Right hindlimb (tissue), 1 donor: ENCODE results near the gene P3H1.
"Not testable (repeated sequence)": the region's sequence is repeated elsewhere in the genome, so short reads cannot be mapped to it uniquely, and the experiment has no call there.

Experiments
- DNase-seq: peaks from one replicate; pipeline ENCODE4 v3.0.0-alpha.2; 2018

Gene P3H1

DNA sequence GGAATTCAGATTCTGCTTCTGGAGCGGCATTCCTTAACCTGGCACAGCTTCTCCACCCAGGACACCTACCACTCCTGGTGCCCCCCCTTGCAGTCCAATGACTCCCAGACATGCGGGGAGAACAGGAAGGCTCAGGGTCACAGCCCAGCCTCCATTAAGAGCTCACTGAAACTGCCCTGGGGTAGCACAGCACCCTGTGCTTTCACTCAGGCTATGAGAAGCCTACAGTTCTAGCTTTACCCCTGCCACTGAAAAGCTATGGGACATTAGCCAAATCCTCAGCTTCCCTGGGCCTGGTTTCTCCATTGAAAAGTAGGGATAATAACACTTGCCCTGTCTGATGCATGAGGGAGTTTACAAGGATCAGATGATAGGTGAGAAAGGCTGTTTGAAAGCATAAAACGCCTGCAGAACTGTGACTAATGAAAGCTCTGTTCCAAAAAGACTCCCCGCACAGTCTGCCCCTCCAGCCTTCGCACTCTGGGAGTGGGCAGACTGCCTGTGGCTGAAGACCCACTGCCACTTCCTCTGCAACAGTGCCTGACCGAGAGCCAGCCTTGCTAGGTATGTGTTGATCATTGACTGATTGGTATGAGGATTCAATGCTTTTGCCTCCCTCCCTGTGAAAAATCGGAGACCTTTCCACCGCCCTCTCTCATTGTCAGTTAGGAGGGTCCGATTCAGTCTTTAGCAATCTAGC, 24.1 kb downstream of the P3H1 start:
- no peak for DNase-seq

DNA sequence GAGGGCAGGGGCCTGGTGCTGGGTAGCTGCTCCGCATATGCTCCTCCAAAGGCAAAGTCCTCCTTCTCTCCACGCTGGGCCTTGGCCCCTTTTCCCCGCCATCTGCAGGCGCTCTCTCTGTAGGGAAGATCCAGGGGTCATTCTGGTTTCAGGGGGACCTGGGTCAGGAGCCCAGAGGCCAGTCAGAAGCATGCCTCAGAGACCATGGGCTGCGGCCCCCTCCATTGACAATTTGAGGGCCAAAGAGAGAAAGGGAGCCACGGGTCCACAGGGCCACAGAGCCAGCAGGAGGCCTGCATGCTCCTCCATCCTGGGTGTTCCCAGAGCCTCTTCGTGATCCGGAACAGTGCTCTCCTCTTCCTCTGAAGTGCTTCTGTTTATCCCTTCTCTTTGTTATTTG, 24.7 kb downstream of the P3H1 start:
- DNase-seq, result no peak

DNA sequence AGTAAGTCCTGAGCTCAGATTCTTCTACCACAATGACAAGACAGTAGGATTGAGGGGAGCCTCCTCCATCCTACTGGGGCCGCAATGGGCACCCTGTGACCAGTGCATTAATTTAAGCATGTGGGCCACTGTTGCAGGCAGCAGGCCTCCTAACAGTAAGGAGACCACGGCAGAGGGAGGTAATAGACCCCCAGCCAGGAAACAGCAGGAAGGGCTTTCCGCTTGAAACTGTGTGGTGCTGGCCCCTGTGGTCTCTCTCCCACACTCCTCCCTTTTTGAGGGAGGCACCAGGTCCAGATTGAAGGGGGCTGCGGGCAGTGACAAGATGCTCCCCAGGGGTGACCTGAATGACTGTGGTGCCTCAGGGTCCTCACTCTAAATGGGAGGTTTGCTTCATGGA, 25.1 kb downstream of the P3H1 start:
- DNase-seq, result no peak

DNA sequence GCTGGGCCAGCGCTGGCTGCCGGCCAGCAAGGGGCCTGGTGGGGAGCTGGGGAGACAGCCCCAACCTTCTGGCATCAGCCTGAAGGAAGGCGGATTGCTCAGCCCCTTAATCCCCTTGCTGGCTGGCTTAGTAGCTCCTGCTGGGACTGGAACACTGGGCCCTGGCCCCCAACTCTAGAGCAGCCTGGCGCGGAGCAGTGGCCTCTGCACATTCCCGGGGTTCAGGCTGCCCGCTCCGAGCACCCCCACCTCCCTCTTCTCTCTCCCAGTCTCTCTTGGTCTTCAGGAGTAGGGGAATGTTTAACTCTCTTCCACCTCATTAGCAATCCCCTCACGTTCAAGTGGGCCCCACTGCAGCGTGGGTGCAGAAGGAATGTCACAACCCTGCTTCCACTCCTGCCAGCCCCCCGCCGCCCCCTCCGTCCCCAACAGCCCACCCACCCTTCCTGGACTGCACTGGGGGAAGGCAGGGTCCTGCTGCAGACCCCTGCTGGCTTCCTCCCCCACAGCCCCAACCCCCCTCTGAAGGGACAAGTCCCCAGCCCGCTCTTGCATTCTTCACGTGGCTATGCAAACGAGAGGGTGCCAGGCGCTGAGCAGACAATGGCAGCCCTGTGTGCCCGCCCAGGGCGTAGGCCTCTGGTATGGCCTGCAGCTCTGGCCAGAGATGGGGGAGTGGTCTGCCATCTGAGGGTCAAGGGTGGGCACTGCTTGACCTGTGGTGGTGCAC, 25.8 kb downstream of the P3H1 start:
- DNase-seq, result no peak

DNA sequence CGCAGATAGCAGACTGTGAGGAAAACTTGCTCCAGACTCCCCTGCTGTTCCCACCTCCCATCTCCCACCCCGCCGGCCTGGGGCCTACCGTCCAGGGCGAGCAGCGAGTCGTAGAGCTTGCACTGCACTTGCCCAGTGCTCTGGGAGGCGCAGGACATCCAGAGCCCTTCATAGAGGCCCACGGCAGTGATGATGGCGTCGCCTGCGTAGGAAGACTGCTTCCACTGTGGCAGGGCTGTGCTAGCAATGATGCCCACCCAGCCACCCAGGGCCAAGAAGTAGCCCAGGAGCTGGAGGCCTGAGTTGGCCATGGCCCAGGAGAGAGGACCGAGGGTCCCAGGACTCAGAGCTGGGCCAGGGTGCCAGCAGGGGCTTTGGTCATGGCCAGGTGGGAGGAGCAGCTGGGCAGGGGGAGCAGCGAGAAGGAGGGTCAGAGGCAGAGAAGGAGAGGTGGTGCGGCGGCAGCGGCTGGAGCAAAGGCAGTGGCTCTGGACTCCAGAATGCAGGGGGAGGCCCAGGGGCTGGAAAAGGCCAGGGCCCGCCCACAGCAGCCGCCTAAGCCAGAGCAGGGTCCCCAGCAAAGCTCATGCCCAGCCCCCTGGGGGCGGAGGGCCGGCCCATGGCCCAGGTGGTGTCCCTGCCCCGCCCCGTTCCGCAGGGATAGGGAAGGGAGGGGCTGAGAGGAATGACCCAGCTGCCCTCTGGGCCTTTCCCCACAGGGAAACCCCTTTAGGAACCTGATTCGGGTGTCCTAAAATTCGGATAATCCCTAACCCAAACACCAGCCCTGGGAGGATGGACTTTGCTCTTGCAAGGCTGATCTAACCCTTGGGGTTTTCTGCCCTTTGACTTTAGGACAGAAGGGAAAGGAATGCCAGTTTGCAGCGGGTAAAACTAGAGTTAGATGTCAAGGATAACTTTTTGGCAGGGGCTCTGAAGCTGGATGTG, 26.8 kb downstream of the P3H1 start, which contains the start of gene CLDN19:
CLDN19 (minus strand) TSS at position 484 of the 948 bp plus-strand sequence; CDS start at position 311, 173 bp downstream.
- no peak for DNase-seq

GRCh38 chr1:42738678-42739226, 28.1 kb downstream of the P3H1 start:
- DNase-seq, result no peak

GRCh38 chr1:42737986-42738677, 28.7 kb downstream of the P3H1 start:
- no peak for DNase-seq

GRCh38 chr1:42737257-42737656, 29.6 kb downstream of the P3H1 start:
- DNase-seq, result no peak

GRCh38 chr1:42736571-42737200, 30.1 kb downstream of the P3H1 start:
- DNase-seq, result no peak

DNA sequence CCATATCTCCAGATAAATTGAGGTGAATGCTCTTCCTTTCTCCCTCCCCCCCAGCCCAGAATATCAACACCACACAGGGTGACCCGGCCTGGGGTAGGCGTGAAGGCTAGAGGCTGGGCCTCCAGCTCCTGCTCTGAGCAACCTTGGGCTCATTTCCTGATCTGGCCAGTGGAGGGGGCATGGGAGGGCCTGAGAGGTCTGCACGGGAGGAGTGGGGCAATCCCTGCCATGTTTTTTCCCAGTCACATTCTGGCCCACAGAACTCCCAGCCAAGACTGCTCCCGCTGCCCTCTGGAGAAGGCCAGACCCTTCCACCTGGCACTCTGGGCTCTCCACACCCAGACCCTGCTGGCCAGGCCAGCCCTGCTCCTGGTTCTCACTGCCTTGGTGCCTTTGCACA, 30.7 kb downstream of the P3H1 start:
- DNase-seq, result no peak

GRCh38 chr1:42735477-42736105, 31.2 kb downstream of the P3H1 start:
- no peak for DNase-seq

DNA sequence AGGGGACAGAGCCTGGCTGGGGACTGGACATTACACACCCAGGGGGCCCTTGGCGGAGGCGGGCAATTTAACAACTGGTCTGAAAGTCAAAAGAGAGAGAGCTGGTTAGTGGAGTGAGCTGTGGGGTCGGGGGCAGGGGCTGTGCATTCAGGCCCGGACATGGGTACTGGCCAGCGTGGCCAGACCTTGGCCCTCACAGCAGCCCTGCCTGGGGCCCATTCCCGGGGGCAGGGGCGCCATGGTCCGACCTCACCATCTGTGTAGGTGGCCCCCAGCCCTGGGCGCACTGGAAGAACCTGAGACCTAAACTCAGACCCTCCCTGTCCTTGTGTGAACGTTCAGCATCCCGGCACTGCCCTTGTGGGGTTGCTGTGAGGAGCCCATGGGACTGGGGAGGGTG, 31.8 kb downstream of the P3H1 start:
- DNase-seq, result no peak

DNA sequence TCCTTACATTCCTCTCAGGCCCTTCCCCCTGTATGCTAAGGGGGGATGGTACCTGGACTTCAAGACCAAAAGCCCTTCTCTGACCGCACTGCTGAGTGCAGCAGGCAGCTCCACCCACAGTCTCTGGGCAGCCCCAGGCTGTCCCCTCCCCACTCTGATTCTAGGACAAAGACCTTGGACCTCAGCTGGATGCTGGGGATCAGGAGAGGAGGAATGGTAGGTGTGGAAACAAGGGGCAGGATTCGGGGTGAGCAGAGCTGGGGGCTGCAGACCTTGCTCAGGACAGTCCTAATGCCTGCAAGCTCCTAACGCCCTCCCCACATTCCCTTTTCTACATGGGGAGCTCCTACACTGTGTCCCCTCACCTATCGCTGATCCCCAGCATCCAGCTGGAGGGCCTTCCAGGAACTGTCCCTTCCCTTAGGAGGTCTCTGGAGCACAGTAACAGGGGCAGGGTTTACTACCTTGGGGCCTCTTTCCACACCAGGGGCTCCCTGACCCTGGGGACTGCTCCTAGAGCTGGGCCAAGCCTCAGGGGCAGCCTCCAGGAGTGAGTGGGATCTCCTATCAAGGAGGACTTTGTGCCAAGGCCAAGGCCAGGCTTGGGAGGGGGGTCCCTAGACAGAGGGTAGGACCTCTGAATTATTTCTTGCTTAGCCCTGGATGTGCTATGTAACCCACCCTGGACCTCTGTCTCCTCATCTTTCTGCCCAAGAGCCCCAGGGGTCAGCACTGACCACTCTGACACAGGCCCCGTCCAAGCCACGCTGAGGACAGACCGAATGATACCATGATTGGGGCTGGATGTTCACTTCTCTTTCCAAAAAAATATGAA, 32.4 kb downstream of the P3H1 start:
- DNase-seq, result no peak

DNA sequence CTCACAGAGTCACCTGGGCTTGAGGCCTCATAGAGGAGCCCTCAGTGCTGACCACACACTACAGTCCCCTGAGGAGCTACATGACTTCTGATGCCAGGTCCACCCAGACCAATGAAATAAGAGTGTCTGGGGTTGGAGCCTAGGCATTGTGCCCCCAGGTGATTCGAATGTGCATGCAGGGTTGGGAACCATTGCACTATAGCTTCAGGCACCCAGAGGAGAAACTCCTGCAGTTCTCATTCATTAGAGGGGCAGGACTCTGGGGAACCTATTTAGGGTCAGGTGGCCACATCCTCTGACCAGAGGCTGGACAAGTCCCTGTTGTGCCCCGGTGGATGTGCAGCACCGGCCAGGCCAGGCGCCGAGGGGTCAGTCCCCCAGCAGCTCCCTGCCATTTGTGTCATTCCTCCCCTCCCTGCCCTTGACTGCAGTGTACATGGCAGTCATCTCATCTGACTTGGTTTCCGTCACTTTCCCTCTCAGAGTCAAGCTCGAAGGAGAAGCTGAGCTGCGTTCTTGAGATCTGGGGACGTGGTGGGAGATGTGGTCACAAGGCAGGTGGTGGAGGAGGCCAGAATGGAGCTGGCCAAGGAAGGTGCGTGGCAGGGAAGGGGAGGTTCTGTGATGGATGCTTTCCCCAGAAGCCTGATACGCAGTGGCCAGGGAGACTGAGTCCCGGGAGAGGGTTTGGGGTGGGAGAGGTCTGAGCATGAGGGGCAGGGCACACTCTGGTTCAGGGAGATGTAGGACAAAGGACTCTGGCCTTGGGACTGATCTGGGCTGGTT, 33.2 kb downstream of the P3H1 start:
- DNase-seq, result no peak

- no peak for DNase-seq
These were observed 34.6 kb downstream of the P3H1 start for GRCh38 chr1:42732126-42732680.

GRCh38 chr1:42731585-42731984, 35.2 kb downstream of the P3H1 start:
- DNase-seq, result no peak

DNA sequence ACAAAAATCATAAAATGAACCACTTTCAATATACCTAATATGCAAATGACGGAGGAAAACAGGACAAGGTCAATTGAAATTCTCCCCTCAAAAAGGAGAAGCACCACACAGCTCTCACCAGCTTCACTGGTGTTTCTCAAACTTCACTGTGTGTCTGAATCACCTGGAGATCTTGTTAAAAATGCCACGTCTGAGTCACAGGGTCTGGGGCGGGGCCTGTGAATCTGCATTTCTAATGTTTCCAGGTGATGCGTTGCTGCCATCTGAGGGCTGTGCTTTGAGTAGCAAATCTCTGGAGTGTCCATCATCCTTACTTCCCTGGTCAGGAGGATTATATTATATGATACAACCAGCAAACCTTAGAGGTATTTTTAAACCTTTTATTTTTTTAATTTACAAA, 35.8 kb downstream of the P3H1 start:
- DNase-seq, result no peak

GRCh38 chr1:42730002-42730401, 36.8 kb downstream of the P3H1 start:
- no peak for DNase-seq

- DNase-seq, result not testable (repeated sequence)
These were observed 41.0 kb downstream of the P3H1 start for GRCh38 chr1:42725820-42726219.
